OCI-LY7 (cell line): ENCODE results near the gene PDXK.

Experiments used
- CTCF ChIP-seq: fragments of 200-600 bp; sonication (generic); conservative IDR thresholded peaks from 2 replicates; pipeline ENCODE4 v1.5.1; 2014; ENCODE audit warnings: mild to moderate bottlenecking, antibody characterized with exemption, low read length, moderate library complexity, mixed read lengths
- EZH2phosphoT487 ChIP-seq: fragments of 200-600 bp; sonication (generic); IDR thresholded peaks from 2 replicates; pipeline ENCODE4 v1.6.1; 2018; ENCODE audit warnings: low read depth, borderline replicate concordance, mild to moderate bottlenecking, mixed run types, antibody characterized with exemption, low read length, moderate library complexity, mixed read lengths

- no peak for TF ChIP-seq CTCF
- no peak for TF ChIP-seq EZH2phosphoT487
These were observed 2.4 kb upstream of the PDXK start for GRCh38 chr21:43716376-43717165.
